ENCODE data around the gene UBP1. TPM values are rescaled to one million over a fixed set of nuclear protein-coding genes. Genes with fewer than 3 reads are reported as not detected.
A peak's percentile ranks its signal among the peaks of the same experiment; 100 is the strongest.

Gene UBP1
- total RNA-seq, 1 donor from 2014 or later, result 67.0 TPM

DNA sequence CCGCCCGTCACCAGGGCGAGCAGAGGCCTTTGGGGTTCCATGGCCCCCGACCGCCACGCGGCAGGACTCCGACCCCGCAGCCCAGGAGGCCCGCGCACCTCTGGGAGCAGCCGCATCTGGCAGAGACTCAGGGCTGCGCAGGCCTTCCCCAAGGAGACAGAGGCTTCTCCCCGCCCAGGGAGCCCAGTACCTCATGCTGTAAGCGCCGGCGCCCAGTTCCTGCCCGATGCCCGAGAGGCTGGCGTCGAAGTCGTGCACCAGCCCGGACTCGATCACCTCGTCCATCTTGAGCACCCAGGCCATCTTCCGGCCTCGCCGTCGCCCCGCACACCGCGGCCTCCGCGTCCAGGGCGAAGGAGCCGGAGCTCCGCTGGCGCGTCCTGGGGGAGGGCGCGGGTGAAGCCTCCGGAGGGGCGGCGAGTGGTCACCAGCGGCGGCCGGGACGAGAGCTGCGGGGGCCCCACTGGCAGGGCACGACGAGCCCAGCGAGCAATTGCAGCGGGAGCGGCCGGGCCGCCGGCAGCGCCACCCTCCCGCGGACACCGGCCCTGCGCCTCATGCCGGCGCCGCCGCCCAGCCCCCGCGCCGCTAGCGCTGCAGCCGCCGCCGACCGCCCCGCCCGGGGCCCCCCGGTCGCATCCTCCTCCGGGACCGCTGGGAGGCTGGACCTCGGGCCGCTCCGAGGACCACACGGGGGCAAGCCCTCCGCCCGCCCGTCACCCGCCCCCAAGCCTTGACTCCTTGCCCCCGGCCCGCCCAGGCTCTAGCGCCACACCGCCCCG lies 468 bp downstream of the UBP1 start:
- intact Hi-C loops (cut with DNase I), result no loop called here
- TF ChIP-seq, protein P1, sequence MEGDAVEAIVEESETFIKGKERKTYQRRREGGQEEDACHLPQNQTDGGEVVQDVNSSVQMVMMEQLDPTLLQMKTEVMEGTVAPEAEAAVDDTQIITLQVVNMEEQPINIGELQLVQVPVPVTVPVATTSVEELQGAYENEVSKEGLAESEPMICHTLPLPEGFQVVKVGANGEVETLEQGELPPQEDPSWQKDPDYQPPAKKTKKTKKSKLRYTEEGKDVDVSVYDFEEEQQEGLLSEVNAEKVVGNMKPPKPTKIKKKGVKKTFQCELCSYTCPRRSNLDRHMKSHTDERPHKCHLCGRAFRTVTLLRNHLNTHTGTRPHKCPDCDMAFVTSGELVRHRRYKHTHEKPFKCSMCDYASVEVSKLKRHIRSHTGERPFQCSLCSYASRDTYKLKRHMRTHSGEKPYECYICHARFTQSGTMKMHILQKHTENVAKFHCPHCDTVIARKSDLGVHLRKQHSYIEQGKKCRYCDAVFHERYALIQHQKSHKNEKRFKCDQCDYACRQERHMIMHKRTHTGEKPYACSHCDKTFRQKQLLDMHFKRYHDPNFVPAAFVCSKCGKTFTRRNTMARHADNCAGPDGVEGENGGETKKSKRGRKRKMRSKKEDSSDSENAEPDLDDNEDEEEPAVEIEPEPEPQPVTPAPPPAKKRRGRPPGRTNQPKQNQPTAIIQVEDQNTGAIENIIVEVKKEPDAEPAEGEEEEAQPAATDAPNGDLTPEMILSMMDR (IDR thresholded peaks at IDR 0.05), result peak; percentile 22
- H3K27ac ChIP-seq, result peak overlapping the region; percentile 98
- peak overlapping the region; percentile 91 for H3K4me3 ChIP-seq
- peaks cover 48% of the 10 kb centered on the region for H3K4me1 ChIP-seq
- H3K27me3 ChIP-seq (ENCODE audit: low read depth), result no peaks in the 10 kb centered on the region
- H3K36me3 ChIP-seq, result no peaks in the 10 kb centered on the region
- ATAC-seq, result peak; percentile 49 to 52
- DNase-seq, result peak; percentile 81
- no peaks in the 10 kb centered on the region for H3K9me3 ChIP-seq

DNA sequence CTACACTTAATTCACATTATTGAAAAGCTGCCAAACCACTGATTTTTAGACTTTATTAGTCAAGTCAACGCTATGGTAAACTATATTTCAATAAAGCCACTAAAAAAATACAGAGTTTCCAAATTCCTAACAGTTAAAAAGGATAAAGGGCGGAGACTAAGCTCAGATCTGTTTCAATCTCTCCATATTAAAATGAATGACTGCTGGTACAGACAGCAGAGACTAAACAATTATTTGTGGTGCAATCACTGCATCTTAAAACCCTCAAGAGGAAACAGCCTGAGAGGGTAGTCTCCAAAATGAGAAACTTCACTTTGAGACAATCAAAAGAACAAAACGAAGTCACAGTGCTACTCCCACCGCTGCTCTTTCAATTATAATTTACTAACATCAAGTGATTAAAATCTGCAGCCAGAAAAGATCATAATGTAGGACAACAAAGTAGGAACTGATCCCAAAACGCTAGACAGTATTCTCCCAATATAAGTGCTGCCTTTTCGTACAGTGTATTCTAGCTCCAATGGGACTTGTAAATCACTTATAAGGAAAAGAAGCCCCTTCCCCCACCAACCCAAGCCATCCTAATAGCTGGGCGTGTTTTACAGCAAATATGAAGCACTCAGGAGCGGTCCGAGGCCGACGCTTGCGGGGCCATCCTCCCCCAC lies 1.2 kb downstream of the UBP1 start:
- TF ChIP-seq, protein P1 (IDR thresholded peaks at IDR 0.05), result no peak
- H3K27me3 ChIP-seq (ENCODE audit: low read depth), result no peaks in the 10 kb centered on the region
- peaks cover 53% of the 10 kb centered on the region for H3K4me1 ChIP-seq
- H3K9me3 ChIP-seq, result no peaks in the 10 kb centered on the region
- no peak for DNase-seq
- H3K36me3 ChIP-seq, result no peaks in the 10 kb centered on the region
- ATAC-seq, result no peak
- peak overlapping the region; percentile 91 for H3K4me3 ChIP-seq
- H3K27ac ChIP-seq, result peak overlapping the region; percentile 98
- intact Hi-C loops (cut with DNase I), result no loop called here

DNA sequence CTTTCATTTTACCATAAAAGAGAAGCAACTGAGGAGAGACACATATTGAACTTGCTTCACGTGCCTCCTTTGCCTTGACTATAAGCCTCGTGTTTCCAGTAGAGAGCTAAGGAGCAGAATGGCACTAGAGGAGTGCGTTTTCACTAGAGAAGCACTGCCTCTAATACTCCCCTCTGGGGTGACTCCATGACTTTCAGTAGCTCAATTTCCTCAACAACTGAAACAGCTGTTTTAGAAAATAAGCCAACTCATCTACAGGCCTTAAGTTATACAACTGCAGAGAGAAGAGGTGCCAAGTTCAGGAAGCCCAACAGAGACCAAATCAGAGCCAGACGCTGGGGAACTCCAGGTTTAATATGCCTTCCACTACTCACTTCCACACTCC lies 1.9 kb downstream of the UBP1 start:
- no peak for DNase-seq
- intact Hi-C loops (cut with DNase I), result no loop called here
- H3K4me1 ChIP-seq, result peaks cover 59% of the 10 kb centered on the region

DNA sequence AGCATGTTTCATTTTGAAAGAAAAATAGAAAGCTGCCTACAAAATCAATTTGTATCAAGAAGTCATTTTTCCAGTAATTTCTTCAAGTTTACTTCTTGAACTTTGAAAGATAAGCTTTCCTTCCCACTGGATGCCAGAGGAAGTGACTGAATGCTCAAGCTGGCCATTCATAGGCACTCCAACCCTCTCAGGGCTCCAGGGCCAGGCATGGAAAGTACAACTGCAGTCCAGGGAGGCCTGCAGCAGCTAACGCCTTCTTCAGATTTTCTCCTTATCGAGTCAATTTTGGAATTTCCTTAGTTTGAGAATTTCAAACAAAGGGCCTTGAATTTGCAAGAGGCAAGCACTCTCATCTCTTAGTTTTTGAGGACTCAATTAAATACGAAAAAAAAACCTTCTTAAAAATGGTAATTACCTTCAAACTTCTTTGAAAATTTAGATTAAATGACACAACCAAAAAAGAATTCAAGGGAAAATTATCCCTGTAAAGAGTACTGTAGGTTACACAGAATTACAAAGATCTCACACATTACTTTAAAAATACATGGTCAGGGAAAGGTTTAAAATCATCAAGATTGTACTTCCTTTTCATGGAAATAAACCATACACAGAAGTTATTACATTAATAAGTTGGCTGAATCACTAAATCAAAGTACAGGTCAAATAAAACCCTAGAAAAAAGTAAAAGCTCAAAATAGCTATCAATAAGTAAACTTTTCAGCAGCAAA lies 2.5 kb downstream of the UBP1 start:
- H3K36me3 ChIP-seq, result no peaks in the 10 kb centered on the region
- ATAC-seq, result no peak
- no peak for DNase-seq
- peak overlapping the region; percentile 91 for H3K4me3 ChIP-seq
- no peaks in the 10 kb centered on the region for H3K27me3 ChIP-seq (ENCODE audit: low read depth)
- peaks cover 63% of the 10 kb centered on the region for H3K4me1 ChIP-seq
- TF ChIP-seq, protein P1 (IDR thresholded peaks at IDR 0.05), result no peak
- H3K9me3 ChIP-seq, result no peaks in the 10 kb centered on the region
- peak overlapping the region; percentile 98 for H3K27ac ChIP-seq
- intact Hi-C loops (cut with DNase I), result no loop called here

More for the DNA sequence above, 1.9 kb downstream of the UBP1 start:
- Histone ChIP-seq H3K4me3 (peak overlapping the region; percentile 91), H3K27me3 (ENCODE audit: low read depth) (no peaks in the 10 kb centered on the region), H3K27ac (peak overlapping the region; percentile 98), H3K36me3 (no peaks in the 10 kb centered on the region), H3K9me3 (no peaks in the 10 kb centered on the region)
- TF ChIP-seq, protein P1 (IDR thresholded peaks at IDR 0.05), result no peak
- ATAC-seq, result no peak

DNA sequence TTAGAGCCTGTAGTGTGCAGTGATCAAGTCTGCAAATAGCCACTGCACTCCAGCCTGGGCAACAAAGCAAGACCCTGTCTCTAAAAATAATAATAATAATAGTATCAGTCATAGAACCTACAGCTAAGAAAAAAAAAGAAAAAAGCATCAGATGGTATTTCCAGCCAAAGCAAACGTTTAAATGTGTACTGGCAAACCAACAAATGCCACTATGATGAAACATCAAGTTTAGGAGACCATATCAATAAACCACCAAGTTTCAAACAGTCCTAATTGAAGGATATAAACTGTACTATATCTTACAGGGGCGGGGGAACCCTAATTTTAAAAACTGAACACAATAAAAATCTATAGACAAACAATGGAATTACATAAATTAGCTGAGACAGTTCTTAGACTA lies 6.4 kb downstream of the UBP1 start:
- TF ChIP-seq, protein P1 (IDR thresholded peaks at IDR 0.05), result no peak
- H3K4me1 ChIP-seq, result peaks cover 80% of the 10 kb centered on the region
- intact Hi-C loops (cut with DNase I), result no loop called here
- no peak overlapping the region for H3K27ac ChIP-seq
- no peak overlapping the region for H3K4me3 ChIP-seq
- no peak for DNase-seq
- ATAC-seq, result no peak
- H3K9me3 ChIP-seq, result no peaks in the 10 kb centered on the region
- H3K27me3 ChIP-seq (ENCODE audit: low read depth), result no peaks in the 10 kb centered on the region
- no peaks in the 10 kb centered on the region for H3K36me3 ChIP-seq
